Ascending aorta (tissue), 2 donors: ENCODE results near the gene HOXD4. TPM values are rescaled to one million over a fixed set of nuclear protein-coding genes. Genes with fewer than 3 reads are reported as not detected.

Experiments
- DNase-seq, 2 donors: peaks; one replicate each; pipeline ENCODE4 v3.0.0-alpha.2; 2019; ENCODE audit warnings: low spot score in 2 of 2
- H3K27ac ChIP-seq, 2 donors: fragments of 200-600 bp; sonication (generic); one replicate each; pipeline ENCODE4 v1.5.1; 2016 to 2017; ENCODE audit warnings: mild to moderate bottlenecking in 1 of 2
- H3K27me3 ChIP-seq: fragments of 200-600 bp; sonication (generic); one replicate; pipeline ENCODE4 v1.5.1; 2017
- H3K36me3 ChIP-seq, 2 donors: fragments of 200-600 bp; sonication (generic); one replicate each; pipeline ENCODE4 v1.5.1; 2016
- H3K4me1 ChIP-seq, 2 donors: fragments of 200-600 bp; sonication (generic); one replicate each; pipeline ENCODE4 v1.5.1; 2016 to 2017; ENCODE audit warnings: mild to moderate bottlenecking in 1 of 2
- H3K4me3 ChIP-seq, 2 donors: fragments of 200-600 bp; sonication (generic); one replicate each; pipeline ENCODE4 v1.5.1; 2016 to 2017; ENCODE audit warnings: mild to moderate bottlenecking in 1 of 2
- H3K9me3 ChIP-seq, 2 donors: fragments of 200-600 bp; sonication (generic); one replicate each; pipeline ENCODE4 v1.5.1; 2016
- CTCF ChIP-seq, 3 experiments: fragments of 200-600 bp in 2 of 3; fragments of 450-650 bp in 1 of 3; sonication (generic) in 2 of 3; IDR thresholded peaks; one replicate each; pipeline ENCODE4 v1.5.1; 2016 to 2019; ENCODE audit warnings: antibody characterized with exemption in 3 of 3, mild to moderate bottlenecking in 1 of 3, moderate library complexity in 1 of 3
- intact Hi-C: fragments of 100-400 bp; cut with DNase I; formaldehyde crosslinking; loops from one replicate; pipeline ENCODE4 v1.15.1; 2023
- total RNA-seq: library from RNA; depleted of rRNA; stranded (reverse); fragments of >200 nt; gene quantifications from one replicate; pipeline ENCODE4 v1.1.0, GENCODE V29; 2016

HOXD4 gene
- total RNA-seq, 1 donor from 2014 or later, result 13.6 TPM

- H3K9me3 ChIP-seq, result no peaks in the 10 kb centered on the region
- H3K36me3 ChIP-seq, result no peaks in the 10 kb centered on the region
- H3K27me3 ChIP-seq, result peaks cover 9% of the 10 kb centered on the region
- TF ChIP-seq CTCF (IDR thresholded peaks at IDR 0.05), result no peak
- no peak for DNase-seq
- intact Hi-C loops, result loop anchor here (5.0 to 10.0 kb wide), 2 partner anchors 41 to 1211 kb away; partner anchors contain the start of gene EVX2
- H3K27ac ChIP-seq, result no peak overlapping the region
- peaks cover 11 to 12% of the 10 kb centered on the region in 2 donors for H3K4me1 ChIP-seq
- H3K4me3 ChIP-seq, result peak overlapping the region; percentile 67 to 81
Observed at GRCh38 chr2:176123411-176124109, 27.8 kb upstream of the HOXD4 start.

- H3K27ac ChIP-seq, result no peak overlapping the region
- H3K27me3 ChIP-seq, result peaks cover 9% of the 10 kb centered on the region
- no peaks in the 10 kb centered on the region for H3K36me3 ChIP-seq
- no peak for TF ChIP-seq CTCF (IDR thresholded peaks at IDR 0.05)
- DNase-seq, result peak in 1 of 2 donors; percentile 62
- intact Hi-C loops, result loop anchor here (5.0 to 10.0 kb wide), 2 partner anchors 42 to 1210 kb away; partner anchors contain the start of gene EVX2
- peaks cover 11 to 13% of the 10 kb centered on the region in 2 donors for H3K4me1 ChIP-seq
- no peaks in the 10 kb centered on the region for H3K9me3 ChIP-seq
- no peak overlapping the region for H3K4me3 ChIP-seq
Observed at GRCh38 chr2:176124110-176124946, 27.0 kb upstream of the HOXD4 start.

GRCh38 chr2:176124947-176125771, 26.2 kb upstream of the HOXD4 start:
- no peaks in the 10 kb centered on the region for H3K36me3 ChIP-seq
- intact Hi-C loops, result loop anchor here (5.0 to 10.0 kb wide), 5 partner anchors 43 to 1210 kb away; partner anchors contain the start of gene EVX2
- H3K9me3 ChIP-seq, result no peaks in the 10 kb centered on the region
- H3K27ac ChIP-seq, result no peak overlapping the region
- peaks cover 11 to 14% of the 10 kb centered on the region in 2 donors for H3K4me1 ChIP-seq
- H3K4me3 ChIP-seq, result no peak overlapping the region
- H3K27me3 ChIP-seq, result peaks cover 8% of the 10 kb centered on the region
- peak in 1 of 2 donors; percentile 53 for DNase-seq
- TF ChIP-seq CTCF (IDR thresholded peaks at IDR 0.05), result no peak

- Histone ChIP-seq H3K27ac (no peak overlapping the region), H3K4me3 (no peak overlapping the region), H3K36me3 (no peaks in the 10 kb centered on the region), H3K4me1 (peaks cover 11 to 14% of the 10 kb centered on the region in 2 donors), H3K27me3 (peaks cover 5% of the 10 kb centered on the region), H3K9me3 (no peaks in the 10 kb centered on the region)
- DNase-seq, result peak in 1 of 2 donors; percentile 3
- intact Hi-C loops, result loop anchor here (2.0 to 10.0 kb wide), 5 partner anchors 527 to 1209 kb away; no protein-coding TSS in a partner anchor
- TF ChIP-seq CTCF (IDR thresholded peaks at IDR 0.05), result no peak
Observed at GRCh38 chr2:176125772-176126054, 25.6 kb upstream of the HOXD4 start.
